HEK293 (cell line): ENCODE measurements around the gene SMURF2.
A peak's percentile ranks its signal among the peaks of the same experiment; 100 is the strongest.
"Not testable (repeated sequence)": the region's sequence is repeated elsewhere in the genome, so short reads cannot be mapped to it uniquely, and the experiment has no call there.

Source experiments
- CTCF ChIA-PET: fragments of 350-600 bp; formaldehyde crosslinking; extraction: SDS; loops from one replicate; lab custom pipeline; 2021; ENCODE audit warnings: antibody characterized with exemption; lab: Yijun Ruan, JAX
- POLR2A ChIA-PET: fragments of 300-600 bp; formaldehyde crosslinking; extraction: SDS; loops from one replicate; lab custom pipeline; 2020; ENCODE audit warnings: antibody characterized with exemption, inconsistent platforms; lab: Yijun Ruan, JAX
- H3K27ac ChIP-seq: fragments of 200-500 bp; sonication (Bioruptor generic); 2 replicates; pipeline ENCODE4 v1.5.1; 2014; ENCODE audit warnings: low read depth, low read length, control low read depth, inconsistent platforms; ENCODE audit errors: extremely low read depth
- H3K36me3 ChIP-seq, 2 experiments: fragments of 200-500 bp in 1 of 2; sonication (Bioruptor generic) in 1 of 2; 1 replicate in 1 of 2; 2 replicates in 1 of 2; pipeline ENCODE4 v1.5.1; 2014 to 2017; ENCODE audit warnings: inconsistent platforms in 2 of 2, low read length in 2 of 2; ENCODE audit not compliant: control insufficient read depth in 2 of 2, insufficient read depth in 1 of 2
- H3K4me1 ChIP-seq: fragments of 200-500 bp; sonication (Bioruptor generic); 2 replicates; pipeline ENCODE4 v1.5.1; 2014; ENCODE audit warnings: mild to moderate bottlenecking, low read length, inconsistent platforms; ENCODE audit not compliant: control insufficient read depth, insufficient read depth
- H3K4me3 ChIP-seq: 2 replicates; pipeline ENCODE4 v1.5.1; 2011; ENCODE audit warnings: low read depth, mild to moderate bottlenecking, control low read depth, low read length, moderate library complexity
- H3K9me3 ChIP-seq: fragments of 200-500 bp; sonication (Bioruptor generic); 2 replicates; pipeline ENCODE4 v1.5.1; 2014; ENCODE audit warnings: low read depth, low read length, inconsistent platforms; ENCODE audit not compliant: control insufficient read depth, insufficient read depth
- GLI2 ChIP-seq: fragments of 450-650 bp; formaldehyde crosslinking; IDR thresholded peaks from 2 replicates; pipeline ENCODE4; 2017; ENCODE audit warnings: missing biosample characterization, missing genetic modification characterization, low read depth, borderline replicate concordance
- IKZF3 ChIP-seq: fragments of 450-650 bp; IDR thresholded peaks from 2 replicates; pipeline ENCODE4 v1.5.0; 2018; ENCODE audit warnings: missing biosample characterization, mild to moderate bottlenecking, missing genetic modification characterization, moderate library complexity
- PRDM10 ChIP-seq: fragments of 450-650 bp; formaldehyde crosslinking; IDR thresholded peaks from 2 replicates; pipeline ENCODE4 v1.5.1; 2016; ENCODE audit warnings: missing biosample characterization, missing genetic modification characterization
- PRDM4 ChIP-seq: fragments of 450-650 bp; formaldehyde crosslinking; IDR thresholded peaks from 2 replicates; pipeline ENCODE4 v1.5.1; 2017; ENCODE audit warnings: missing biosample characterization, missing genetic modification characterization
- SALL2 ChIP-seq: fragments of 450-650 bp; formaldehyde crosslinking; IDR thresholded peaks from 2 replicates; pipeline ENCODE4 v1.5.0; 2017; ENCODE audit warnings: missing biosample characterization, mild to moderate bottlenecking, missing genetic modification characterization, borderline replicate concordance
- SP7 ChIP-seq: fragments of 450-650 bp; formaldehyde crosslinking; IDR thresholded peaks from 2 replicates; pipeline ENCODE4 v1.5.1; 2016; ENCODE audit warnings: missing biosample characterization, missing genetic modification characterization
- YY1 ChIP-seq: fragments of 450-650 bp; formaldehyde crosslinking; IDR thresholded peaks from 2 replicates; pipeline ENCODE4 v1.5.1; 2018; ENCODE audit warnings: missing biosample characterization, missing genetic modification characterization
- ZNF10 ChIP-seq: fragments of 450-650 bp; formaldehyde crosslinking; IDR thresholded peaks from 2 replicates; pipeline ENCODE4 v1.5.1; 2017; ENCODE audit warnings: missing biosample characterization, missing genetic modification characterization
- ZNF302 ChIP-seq: fragments of 450-650 bp; formaldehyde crosslinking; IDR thresholded peaks from 2 replicates; pipeline ENCODE4 v1.5.1; 2016; ENCODE audit warnings: missing biosample characterization, missing genetic modification characterization, low read depth
- ZNF416 ChIP-seq: fragments of 450-650 bp; formaldehyde crosslinking; IDR thresholded peaks from 2 replicates; pipeline ENCODE4 v1.5.1; 2016; ENCODE audit warnings: missing biosample characterization, missing genetic modification characterization
- ZNF664 ChIP-seq: fragments of 450-650 bp; formaldehyde crosslinking; IDR thresholded peaks from 2 replicates; pipeline ENCODE4 v1.5.1; 2016; ENCODE audit warnings: missing biosample characterization, missing genetic modification characterization
- ZNF776 ChIP-seq: fragments of 450-650 bp; formaldehyde crosslinking; IDR thresholded peaks from 2 replicates; pipeline ENCODE4 v1.5.0; 2017; ENCODE audit warnings: missing biosample characterization, missing genetic modification characterization, borderline replicate concordance
- ZSCAN30 ChIP-seq: fragments of 450-650 bp; IDR thresholded peaks from 2 replicates; pipeline ENCODE4 v1.5.1; 2018; ENCODE audit warnings: missing biosample characterization, mild to moderate bottlenecking, missing genetic modification characterization, moderate library complexity
- ZSCAN4 ChIP-seq: fragments of 450-650 bp; formaldehyde crosslinking; IDR thresholded peaks from 2 replicates; pipeline ENCODE4 v1.5.1; 2017; ENCODE audit warnings: missing biosample characterization, missing genetic modification characterization
- ZXDB ChIP-seq: fragments of 450-650 bp; formaldehyde crosslinking; IDR thresholded peaks from 2 replicates; pipeline ENCODE4 v1.5.1; 2016; ENCODE audit warnings: missing biosample characterization, missing genetic modification characterization
- TF ChIP-seq, protein P1 (sequence below): sonication (generic); formaldehyde crosslinking; IDR thresholded peaks from 2 replicates; pipeline ENCODE4 v1.8.1; 2022; ENCODE audit warnings: mild to moderate bottlenecking, moderate library complexity, missing genetic modification reagents
- TF ChIP-seq, protein P2 (sequence below): fragments of 450-650 bp; formaldehyde crosslinking; IDR thresholded peaks from 2 replicates; pipeline ENCODE4 v1.5.1; 2016; ENCODE audit warnings: missing biosample characterization, missing genetic modification characterization

The SMURF2 gene

DNA sequence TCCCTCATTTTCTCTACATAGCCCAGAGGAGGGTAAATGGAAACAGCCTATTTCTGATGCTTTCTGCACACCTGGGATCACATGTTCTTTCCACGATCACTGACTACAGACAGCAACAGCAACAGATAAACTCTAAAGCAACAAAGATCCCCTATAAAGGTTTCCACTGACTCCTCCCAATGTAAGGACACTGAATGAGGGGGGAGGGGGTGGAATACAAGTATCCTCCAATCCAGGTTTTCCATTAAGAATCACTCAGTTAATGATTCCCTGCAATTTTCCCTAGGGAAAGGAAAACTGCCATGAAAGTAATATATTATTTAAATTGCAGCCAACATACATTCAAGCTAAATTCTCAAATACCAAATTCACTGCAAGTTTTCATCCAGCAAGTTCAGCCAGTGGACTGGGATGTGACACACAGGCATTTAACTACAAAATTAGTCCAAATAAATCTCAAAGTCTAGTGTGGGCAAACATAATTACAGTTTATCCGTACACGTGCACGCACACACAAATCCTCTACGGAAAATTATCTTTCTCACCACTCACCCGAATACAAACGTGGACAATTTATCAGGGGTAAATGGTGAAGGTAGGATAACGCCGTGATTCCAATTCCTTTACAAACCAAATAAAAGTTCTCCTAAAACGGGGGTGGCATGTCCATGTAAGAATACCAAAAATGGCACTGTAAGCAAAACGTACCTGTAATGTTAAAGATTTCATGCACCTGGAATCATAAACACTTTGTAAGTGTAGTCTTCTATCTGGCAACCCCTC is 1.7 kb downstream of the SMURF2 start:
- CTCF ChIA-PET, H3K36me3 ChIP-seq, POLR2A ChIA-PET, H3K9me3 ChIP-seq: not testable (repeated sequence)
- TF ChIP-seq ZXDB (tag by site-specific recombination) = peak; percentile 20; the same call in 1 of the 2 replicates
- peak; percentile 16; the same call in 1 of the 2 replicates for TF ChIP-seq ZSCAN30 (tag by site-specific recombination)
- TF ChIP-seq PRDM4 (tag by site-specific recombination) = peak; percentile 44
- peak; percentile 63 for TF ChIP-seq SP7 (tag by site-specific recombination)
- TF ChIP-seq IKZF3 = peak; percentile 72
- 0 out of 2 replicates have a peak, but pooled peaks have one; percentile 14 for TF ChIP-seq ZNF10 (tag by site-specific recombination)
- peak; percentile 76 for TF ChIP-seq ZNF664 (tag by site-specific recombination)
- 0 out of 2 replicates have a peak, but pooled peaks have one; percentile 56 for TF ChIP-seq PRDM10 (tag by site-specific recombination)
- H3K4me1 ChIP-seq = peaks cover 24% of the 10 kb centered on the region
- H3K4me3 ChIP-seq = peak overlapping the region; percentile 82
- peak overlapping the region; percentile 97; the same call in 1 of the 2 replicates for H3K27ac ChIP-seq

DNA sequence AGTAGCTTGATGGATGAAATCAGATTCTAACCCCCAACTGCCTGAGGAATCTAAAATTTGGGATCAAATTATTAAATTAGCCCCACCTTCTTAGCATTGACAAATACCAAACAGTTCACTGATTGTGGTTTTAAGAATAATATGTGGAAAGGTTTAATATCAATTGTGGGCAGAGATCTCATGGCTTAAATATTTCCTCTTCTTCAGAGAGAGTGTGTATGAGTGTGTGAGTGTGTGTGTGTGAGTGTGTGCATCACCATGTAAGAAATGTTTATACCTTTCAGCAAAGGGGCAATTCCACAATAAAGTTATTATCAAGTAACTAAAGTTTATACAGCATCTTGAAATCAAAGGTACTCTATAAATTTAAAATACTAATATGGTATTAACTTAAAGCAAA is 3.2 kb downstream of the SMURF2 start:
- Histone ChIP-seq H3K4me3 (no peak overlapping the region), H3K9me3 (no peaks in the 10 kb centered on the region), H3K4me1 (peaks cover 16% of the 10 kb centered on the region), H3K36me3 (no peaks in the 10 kb centered on the region), H3K27ac (no peak overlapping the region)
- TF ChIP-seq, protein P1, sequence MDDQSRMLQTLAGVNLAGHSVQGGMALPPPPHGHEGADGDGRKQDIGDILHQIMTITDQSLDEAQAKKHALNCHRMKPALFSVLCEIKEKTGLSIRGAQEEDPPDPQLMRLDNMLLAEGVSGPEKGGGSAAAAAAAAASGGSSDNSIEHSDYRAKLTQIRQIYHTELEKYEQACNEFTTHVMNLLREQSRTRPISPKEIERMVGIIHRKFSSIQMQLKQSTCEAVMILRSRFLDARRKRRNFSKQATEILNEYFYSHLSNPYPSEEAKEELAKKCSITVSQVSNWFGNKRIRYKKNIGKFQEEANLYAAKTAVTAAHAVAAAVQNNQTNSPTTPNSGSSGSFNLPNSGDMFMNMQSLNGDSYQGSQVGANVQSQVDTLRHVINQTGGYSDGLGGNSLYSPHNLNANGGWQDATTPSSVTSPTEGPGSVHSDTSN (CRISPR knock-in tag) = no peak
- peak; percentile 64 for TF ChIP-seq ZSCAN4
- ChIA-PET CTCF (no interaction called here), POLR2A (no interaction called here)

DNA sequence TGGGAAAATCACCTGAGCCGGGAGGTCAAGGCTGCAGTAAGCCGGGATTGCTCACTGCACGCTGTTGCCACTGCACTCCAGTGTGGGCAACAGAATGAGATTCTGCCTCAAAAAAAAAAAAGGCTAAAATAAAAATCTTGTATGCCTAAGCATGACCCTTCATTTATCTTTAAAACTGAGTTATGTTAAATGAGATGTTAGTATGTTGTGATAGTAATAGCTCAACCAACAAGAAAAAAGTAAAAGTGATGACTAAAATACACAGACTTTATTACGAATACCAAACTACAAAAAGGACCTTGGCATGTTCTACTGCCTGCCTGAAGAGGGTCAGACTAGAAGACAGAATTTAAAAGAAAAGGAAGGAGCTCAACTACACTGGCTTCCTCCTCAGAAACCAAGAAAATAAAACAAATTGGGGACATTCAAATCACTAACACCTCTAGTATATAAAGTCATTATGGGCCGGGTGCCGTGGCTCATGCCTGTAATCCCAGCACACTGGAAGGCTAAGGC is 4.4 kb downstream of the SMURF2 start:
- CTCF ChIA-PET = interaction anchor here (0.6 to 1.4 kb wide), 4 partner anchors 9 to 1328 kb away, joined by 3 to 11 read pairs (median 4); no protein-coding TSS in a partner anchor
- Histone ChIP-seq H3K4me1 (peaks cover 16% of the 10 kb centered on the region), H3K27ac (no peak overlapping the region)
- TF ChIP-seq SALL2 (no peak), ZNF776 (tag by site-specific recombination) (no peak), ZNF416 (tag by site-specific recombination) (no peak), ZNF302 (no peak), ZNF664 (tag by site-specific recombination) (peak; percentile 99), GLI2 (no peak), YY1 (tag by site-specific recombination) (no peak)
- TF ChIP-seq, protein P2, sequence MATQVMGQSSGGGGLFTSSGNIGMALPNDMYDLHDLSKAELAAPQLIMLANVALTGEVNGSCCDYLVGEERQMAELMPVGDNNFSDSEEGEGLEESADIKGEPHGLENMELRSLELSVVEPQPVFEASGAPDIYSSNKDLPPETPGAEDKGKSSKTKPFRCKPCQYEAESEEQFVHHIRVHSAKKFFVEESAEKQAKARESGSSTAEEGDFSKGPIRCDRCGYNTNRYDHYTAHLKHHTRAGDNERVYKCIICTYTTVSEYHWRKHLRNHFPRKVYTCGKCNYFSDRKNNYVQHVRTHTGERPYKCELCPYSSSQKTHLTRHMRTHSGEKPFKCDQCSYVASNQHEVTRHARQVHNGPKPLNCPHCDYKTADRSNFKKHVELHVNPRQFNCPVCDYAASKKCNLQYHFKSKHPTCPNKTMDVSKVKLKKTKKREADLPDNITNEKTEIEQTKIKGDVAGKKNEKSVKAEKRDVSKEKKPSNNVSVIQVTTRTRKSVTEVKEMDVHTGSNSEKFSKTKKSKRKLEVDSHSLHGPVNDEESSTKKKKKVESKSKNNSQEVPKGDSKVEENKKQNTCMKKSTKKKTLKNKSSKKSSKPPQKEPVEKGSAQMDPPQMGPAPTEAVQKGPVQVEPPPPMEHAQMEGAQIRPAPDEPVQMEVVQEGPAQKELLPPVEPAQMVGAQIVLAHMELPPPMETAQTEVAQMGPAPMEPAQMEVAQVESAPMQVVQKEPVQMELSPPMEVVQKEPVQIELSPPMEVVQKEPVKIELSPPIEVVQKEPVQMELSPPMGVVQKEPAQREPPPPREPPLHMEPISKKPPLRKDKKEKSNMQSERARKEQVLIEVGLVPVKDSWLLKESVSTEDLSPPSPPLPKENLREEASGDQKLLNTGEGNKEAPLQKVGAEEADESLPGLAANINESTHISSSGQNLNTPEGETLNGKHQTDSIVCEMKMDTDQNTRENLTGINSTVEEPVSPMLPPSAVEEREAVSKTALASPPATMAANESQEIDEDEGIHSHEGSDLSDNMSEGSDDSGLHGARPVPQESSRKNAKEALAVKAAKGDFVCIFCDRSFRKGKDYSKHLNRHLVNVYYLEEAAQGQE (tag by site-specific recombination) = no peak

More for the DNA sequence above, 4.4 kb downstream of the SMURF2 start:
- Histone ChIP-seq H3K36me3 (no peaks in the 10 kb centered on the region), H3K4me3 (no peak overlapping the region), H3K9me3 (no peaks in the 10 kb centered on the region)
- POLR2A ChIA-PET = interaction anchor here (0.8 kb wide), 1 partner anchor 151 kb away, joined by 4 read pairs; the partner anchor contains the start of gene CEP95
